DOHH2 (cell line): ENCODE results near the gene CRBN.

Source experiments
- H3F3A ChIP-seq: fragments of 200-600 bp; sonication (generic), shearing (Covaris generic); 2 replicates; pipeline ENCODE4 v1.6.0; 2016; ENCODE audit warnings: antibody characterized with exemption, mild to moderate bottlenecking; ENCODE audit not compliant: control insufficient read depth, insufficient read depth
- H3K27ac ChIP-seq: fragments of 200-600 bp; sonication (generic); 2 replicates; pipeline ENCODE4 v1.5.1; 2014; ENCODE audit warnings: low read depth, mild to moderate bottlenecking, low read length, moderate library complexity
- H3K27me3 ChIP-seq: fragments of 200-600 bp; sonication (generic); 2 replicates; pipeline ENCODE4 v1.6.1; 2014; ENCODE audit warnings: mild to moderate bottlenecking, low read length, mixed read lengths; ENCODE audit not compliant: control insufficient read depth
- H3K36me3 ChIP-seq: fragments of 200-600 bp; sonication (generic); 2 replicates; pipeline ENCODE4 v1.6.1; 2014; ENCODE audit warnings: mild to moderate bottlenecking, low read length, moderate library complexity, mixed read lengths; ENCODE audit not compliant: control insufficient read depth
- H3K4me1 ChIP-seq: fragments of 200-600 bp; sonication (generic); 2 replicates; pipeline ENCODE4 v1.6.1; 2014; ENCODE audit warnings: mild to moderate bottlenecking, low read length, mixed read lengths; ENCODE audit not compliant: control insufficient read depth
- H3K4me2 ChIP-seq: fragments of 200-600 bp; sonication (generic); 2 replicates; pipeline ENCODE4 v1.6.0; 2014; ENCODE audit warnings: mild to moderate bottlenecking, low read length, moderate library complexity
- H3K4me3 ChIP-seq: fragments of 200-600 bp; sonication (generic); 2 replicates; pipeline ENCODE4 v1.5.1; 2014; ENCODE audit warnings: mild to moderate bottlenecking, low read length, mixed read lengths
- H3K79me2 ChIP-seq: fragments of 200-600 bp; sonication (generic); 2 replicates; pipeline ENCODE4 v1.6.1; 2014; ENCODE audit warnings: mild to moderate bottlenecking, low read length, mixed read lengths; ENCODE audit not compliant: control insufficient read depth
- H3K9me2 ChIP-seq: fragments of 200-600 bp; sonication (generic); replicated peaks from 2 replicates; pipeline ENCODE4 v1.6.1; 2014; ENCODE audit warnings: mild to moderate bottlenecking, low read length, mixed read lengths; ENCODE audit not compliant: control insufficient read depth
- H3K9me3 ChIP-seq: fragments of 200-600 bp; sonication (generic); 2 replicates; pipeline ENCODE4 v1.6.1; 2014; ENCODE audit warnings: antibody characterized with exemption, low read length, mixed read lengths; ENCODE audit not compliant: control insufficient read depth, insufficient read depth
- H4K20me1 ChIP-seq: fragments of 200-600 bp; sonication (generic); 2 replicates; pipeline ENCODE4 v1.6.0; 2014; ENCODE audit warnings: low read depth, mild to moderate bottlenecking, antibody characterized with exemption, low read length, moderate library complexity; ENCODE audit not compliant: control insufficient read depth, insufficient read depth
- EZH2phosphoT487 ChIP-seq: fragments of 200-600 bp; sonication (generic); IDR thresholded peaks from 2 replicates; pipeline ENCODE4 v1.6.1; 2017; ENCODE audit warnings: borderline replicate concordance, mild to moderate bottlenecking, antibody characterized with exemption, low read length, moderate library complexity, mixed read lengths
- TF ChIP-seq, protein P1 (sequence below): fragments of 200-600 bp; sonication (generic); IDR thresholded peaks from one replicate; pipeline ENCODE4 v1.5.1; 2014; ENCODE audit warnings: antibody characterized with exemption, mild to moderate bottlenecking, low read depth, low read length; ENCODE audit not compliant: poor library complexity, severe bottlenecking

Gene CRBN

DNA sequence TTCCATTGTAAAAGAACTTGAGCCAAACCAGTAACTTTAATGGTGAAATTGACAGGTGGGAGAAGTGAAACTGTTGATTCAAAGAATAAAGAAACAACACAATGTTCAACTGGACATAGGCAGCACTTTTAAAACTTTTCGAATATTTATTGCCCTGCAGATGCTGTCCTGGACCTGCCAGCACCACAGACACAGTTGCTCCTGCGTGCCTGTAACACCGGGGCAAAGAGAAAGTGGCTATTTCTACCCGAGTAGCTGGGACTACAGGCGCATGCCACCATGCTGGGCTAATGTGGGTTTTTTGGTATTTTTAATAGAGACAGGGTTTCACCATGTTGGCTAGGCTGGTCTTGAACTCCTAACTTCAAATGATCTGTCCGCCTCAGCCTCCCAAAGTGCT lies 76.7 kb downstream of the CRBN start:
- no peaks in the 10 kb centered on the region for H3F3A ChIP-seq
- H3K9me2 ChIP-seq, result no peaks in the 10 kb centered on the region
- H3K4me2 ChIP-seq, result no peak overlapping the region
- TF ChIP-seq, protein P1, sequence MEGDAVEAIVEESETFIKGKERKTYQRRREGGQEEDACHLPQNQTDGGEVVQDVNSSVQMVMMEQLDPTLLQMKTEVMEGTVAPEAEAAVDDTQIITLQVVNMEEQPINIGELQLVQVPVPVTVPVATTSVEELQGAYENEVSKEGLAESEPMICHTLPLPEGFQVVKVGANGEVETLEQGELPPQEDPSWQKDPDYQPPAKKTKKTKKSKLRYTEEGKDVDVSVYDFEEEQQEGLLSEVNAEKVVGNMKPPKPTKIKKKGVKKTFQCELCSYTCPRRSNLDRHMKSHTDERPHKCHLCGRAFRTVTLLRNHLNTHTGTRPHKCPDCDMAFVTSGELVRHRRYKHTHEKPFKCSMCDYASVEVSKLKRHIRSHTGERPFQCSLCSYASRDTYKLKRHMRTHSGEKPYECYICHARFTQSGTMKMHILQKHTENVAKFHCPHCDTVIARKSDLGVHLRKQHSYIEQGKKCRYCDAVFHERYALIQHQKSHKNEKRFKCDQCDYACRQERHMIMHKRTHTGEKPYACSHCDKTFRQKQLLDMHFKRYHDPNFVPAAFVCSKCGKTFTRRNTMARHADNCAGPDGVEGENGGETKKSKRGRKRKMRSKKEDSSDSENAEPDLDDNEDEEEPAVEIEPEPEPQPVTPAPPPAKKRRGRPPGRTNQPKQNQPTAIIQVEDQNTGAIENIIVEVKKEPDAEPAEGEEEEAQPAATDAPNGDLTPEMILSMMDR, result no peak
- no peak for TF ChIP-seq EZH2phosphoT487
- H3K9me3 ChIP-seq, result no peaks in the 10 kb centered on the region
- H3K79me2 ChIP-seq, result no peaks in the 10 kb centered on the region
- no peak overlapping the region for H3K4me3 ChIP-seq
- H3K27me3 ChIP-seq, result peaks cover 9% of the 10 kb centered on the region
- no peaks in the 10 kb centered on the region for H4K20me1 ChIP-seq
- H3K36me3 ChIP-seq, result no peaks in the 10 kb centered on the region
- peaks cover 13% of the 10 kb centered on the region for H3K4me1 ChIP-seq
- H3K27ac ChIP-seq, result no peak overlapping the region

DNA sequence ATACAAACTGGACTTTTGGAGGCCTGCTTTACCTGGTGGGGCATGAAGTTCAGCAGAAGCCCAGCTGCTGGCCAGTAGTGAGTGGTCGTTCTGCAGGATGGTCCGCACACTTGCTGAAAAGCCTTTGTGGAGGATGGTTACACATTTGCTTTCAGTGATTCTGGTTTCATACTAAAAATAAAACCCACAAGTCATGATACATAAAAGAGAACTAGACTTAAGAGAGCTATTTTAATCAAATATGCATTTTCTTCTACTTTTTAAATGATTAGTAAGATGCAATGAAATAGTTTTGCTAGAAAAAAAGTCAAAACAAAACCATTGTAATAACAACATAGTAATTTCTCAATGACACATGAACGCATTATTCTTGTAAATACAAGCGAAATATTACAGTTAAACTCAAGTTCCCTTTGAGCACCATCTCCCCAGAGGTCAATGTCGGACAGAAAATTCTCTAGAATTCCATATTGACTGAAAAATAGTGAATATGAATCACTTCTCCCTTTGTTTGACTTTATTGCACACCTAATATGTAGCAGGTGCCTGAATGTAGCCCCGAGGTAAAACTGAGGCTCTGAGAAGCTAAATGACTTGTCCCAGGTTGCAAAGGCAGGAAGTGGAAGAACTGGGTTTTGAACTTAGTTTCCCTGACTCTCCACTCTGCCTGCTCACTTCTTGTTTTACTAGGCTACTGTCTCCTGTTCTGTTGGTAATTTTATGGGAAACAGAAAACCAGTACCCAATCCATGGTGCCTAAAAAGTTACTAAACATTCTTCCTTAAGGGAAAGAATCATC lies 77.6 kb downstream of the CRBN start:
- H3K9me3 ChIP-seq, result no peaks in the 10 kb centered on the region
- H3K9me2 ChIP-seq, result no peaks in the 10 kb centered on the region
- H3K36me3 ChIP-seq, result no peaks in the 10 kb centered on the region
- no peaks in the 10 kb centered on the region for H4K20me1 ChIP-seq
- peaks cover 10% of the 10 kb centered on the region for H3K4me1 ChIP-seq
- H3K27ac ChIP-seq, result no peak overlapping the region
- TF ChIP-seq, protein P1, result no peak
- no peak for TF ChIP-seq EZH2phosphoT487
- no peaks in the 10 kb centered on the region for H3F3A ChIP-seq
- no peak overlapping the region for H3K4me2 ChIP-seq
- no peaks in the 10 kb centered on the region for H3K79me2 ChIP-seq
- H3K27me3 ChIP-seq, result peaks cover 14% of the 10 kb centered on the region
- no peak overlapping the region for H3K4me3 ChIP-seq
